ENCODE data around the gene ITPR2. TPM values are rescaled to one million over a fixed set of nuclear protein-coding genes. Genes with fewer than 3 reads are reported as not detected.
A peak's percentile ranks its signal among the peaks of the same experiment; 100 is the strongest.

The ITPR2 gene
- total and polyA plus RNA-seq, 2 of the 13 experiments (the other 11 are each of a cell fraction or from before 2014, with no cell fraction given): 31.9 to 81.9 TPM

GRCh38 chr12:26768611-26769603 lies 64.1 kb downstream of the ITPR2 start (continued):
- TF ChIP-seq AFF4 (CRISPR knock-in tag; IDR thresholded peaks at IDR 0.05) (no peak; the same call in 1 of the 2 replicates), ZNF235 (CRISPR knock-in tag; IDR thresholded peaks at IDR 0.05; ENCODE audit: borderline replicate concordance) (no peak), ZBTB21 (CRISPR knock-in tag; IDR thresholded peaks at IDR 0.05) (no peak), ZBTB4 (CRISPR knock-in tag; IDR thresholded peaks at IDR 0.05; ENCODE audit: borderline replicate concordance) (no peak), TRIM24 (CRISPR knock-in tag; IDR thresholded peaks at IDR 0.05) (0 out of 2 replicates have a peak, but pooled peaks have one; percentile 9), CREB1 (IDR thresholded peaks at IDR 0.05) (no peak), CREB1 (CRISPR knock-in tag; IDR thresholded peaks at IDR 0.05) (peak; percentile 89), ZNF317 (CRISPR knock-in tag; IDR thresholded peaks at IDR 0.05) (0 out of 2 replicates have a peak, but pooled peaks have one; percentile 55), ZNF138 (CRISPR knock-in tag; IDR thresholded peaks at IDR 0.05; ENCODE audit: low read depth) (no peak), NR2F6 (IDR thresholded peaks at IDR 0.05) (peak; percentile 94), NR2F6 (CRISPR knock-in tag; IDR thresholded peaks at IDR 0.05) (peak; percentile 83), SP2 (CRISPR knock-in tag; IDR thresholded peaks at IDR 0.05) (no peak), RFX3 (CRISPR knock-in tag; IDR thresholded peaks at IDR 0.05) (no peak), CENPX (CRISPR knock-in tag; IDR thresholded peaks at IDR 0.05) (no peak), ZNF276 (CRISPR knock-in tag; IDR thresholded peaks at IDR 0.05; ENCODE audit: low read depth) (no peak), ZNF512B (CRISPR knock-in tag; IDR thresholded peaks at IDR 0.05; ENCODE audit: borderline replicate concordance) (peak; percentile 72; the same call in 1 of the 2 replicates)
